NCI-H2227 treated with DMSO at 0.1 percent for 48 hours (cell line): ENCODE measurements around the gene SLC34A1.
"Not testable (repeated sequence)": the region's sequence is repeated elsewhere in the genome, so short reads cannot be mapped to it uniquely, and the experiment has no call there.

Experiments
- DNase-seq: peaks from one replicate; lab custom pipeline; 2025; lab: John Stamatoyannopoulos, UW

SLC34A1 gene

GRCh38 chr5:177410575-177410974, 26.3 kb downstream of the SLC34A1 start:
- no peak for DNase-seq

GRCh38 chr5:177412603-177413233, 28.5 kb downstream of the SLC34A1 start:
- no peak for DNase-seq

- no peak for DNase-seq
Measured at GRCh38 chr5:177414481-177414880, 30.2 kb downstream of the SLC34A1 start.

GRCh38 chr5:177417081-177417480, 32.8 kb downstream of the SLC34A1 start:
- not testable (repeated sequence) for DNase-seq

GRCh38 chr5:177419046-177419445, 34.8 kb downstream of the SLC34A1 start:
- DNase-seq = no peak

- DNase-seq = not testable (repeated sequence)
Measured at GRCh38 chr5:177420472-177420871, 36.2 kb downstream of the SLC34A1 start.

GRCh38 chr5:177421062-177421798, 37.0 kb downstream of the SLC34A1 start:
- DNase-seq = no peak

GRCh38 chr5:177423671-177424070, 39.4 kb downstream of the SLC34A1 start:
- DNase-seq = no peak

- DNase-seq = no peak
Measured at GRCh38 chr5:177425196-177425800, 41.1 kb downstream of the SLC34A1 start.

- peak; percentile 97 for DNase-seq
Measured at GRCh38 chr5:177425801-177426565, 41.7 kb downstream of the SLC34A1 start.

- DNase-seq = no peak
Measured at GRCh38 chr5:177426566-177427210, 42.5 kb downstream of the SLC34A1 start, which contains the start of gene GRK6. Gene GRK6 (plus strand): TSS chr5:177426676. CDS start chr5:177426846, 170 bp downstream.

- no peak for DNase-seq
Measured at GRCh38 chr5:177427211-177427822, 43.1 kb downstream of the SLC34A1 start.

- DNase-seq = no peak
Measured at GRCh38 chr5:177427919-177428573, 43.8 kb downstream of the SLC34A1 start.

- DNase-seq = no peak
Measured at GRCh38 chr5:177428574-177429217, 44.5 kb downstream of the SLC34A1 start.

GRCh38 chr5:177429248-177430040, 45.2 kb downstream of the SLC34A1 start:
- no peak for DNase-seq

GRCh38 chr5:177430140-177430951, 46.1 kb downstream of the SLC34A1 start:
- no peak for DNase-seq

GRCh38 chr5:177430972-177431316, 46.7 kb downstream of the SLC34A1 start:
- DNase-seq = no peak

GRCh38 chr5:177431317-177432142, 47.3 kb downstream of the SLC34A1 start:
- no peak for DNase-seq
